Raji (cell line): Measurements from ENCODE around the gene PADI6.

ENCODE experiments used
- POLR2A ChIP-seq: IDR thresholded peaks from 2 replicates; pipeline ENCODE4 v1.6.1; 2011; ENCODE audit warnings: low read depth, low read length, control low read depth; ENCODE audit not compliant: insufficient read depth

The PADI6 gene

GRCh38 chr1:17350928-17351446, 21.0 kb upstream of the PADI6 start:
- TF ChIP-seq POLR2A = no peak

DNA sequence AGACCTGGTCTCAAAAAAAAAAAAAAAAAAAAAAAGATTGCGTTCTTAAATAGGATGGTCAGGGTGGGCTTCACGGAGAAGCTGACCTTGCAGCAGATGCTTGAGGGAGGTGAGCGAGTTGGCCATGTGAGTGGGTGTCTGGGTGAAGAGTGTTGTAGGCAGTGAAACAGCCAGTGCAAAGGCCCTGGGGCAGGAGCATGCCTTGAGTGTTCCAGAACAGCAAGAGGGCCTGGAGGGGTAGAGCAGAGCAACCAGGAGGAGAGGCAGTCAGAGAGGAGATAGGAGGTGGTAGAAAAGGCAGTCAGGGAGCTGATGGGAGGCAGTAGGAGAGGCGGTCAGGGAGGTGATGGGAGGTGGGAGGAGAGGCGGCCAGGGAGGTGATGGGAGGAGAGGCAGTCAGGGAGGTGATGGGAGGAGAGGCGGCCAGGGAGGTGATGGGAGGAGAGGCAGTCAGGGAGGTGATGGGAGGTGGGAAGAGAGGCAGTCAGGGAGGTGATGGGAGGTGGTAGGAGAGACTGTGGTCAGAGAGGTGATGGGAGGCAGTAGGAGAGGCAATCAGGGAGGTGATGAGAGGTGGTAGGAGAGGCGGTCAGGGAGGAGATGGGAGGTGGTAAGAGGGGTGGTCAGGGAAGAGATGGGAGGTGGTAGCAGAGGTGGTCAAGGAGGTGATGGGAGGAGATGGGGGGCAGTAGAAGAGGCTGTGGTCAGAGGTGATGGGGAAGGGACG, 20.2 kb upstream of the PADI6 start:
- no peak for TF ChIP-seq POLR2A

DNA sequence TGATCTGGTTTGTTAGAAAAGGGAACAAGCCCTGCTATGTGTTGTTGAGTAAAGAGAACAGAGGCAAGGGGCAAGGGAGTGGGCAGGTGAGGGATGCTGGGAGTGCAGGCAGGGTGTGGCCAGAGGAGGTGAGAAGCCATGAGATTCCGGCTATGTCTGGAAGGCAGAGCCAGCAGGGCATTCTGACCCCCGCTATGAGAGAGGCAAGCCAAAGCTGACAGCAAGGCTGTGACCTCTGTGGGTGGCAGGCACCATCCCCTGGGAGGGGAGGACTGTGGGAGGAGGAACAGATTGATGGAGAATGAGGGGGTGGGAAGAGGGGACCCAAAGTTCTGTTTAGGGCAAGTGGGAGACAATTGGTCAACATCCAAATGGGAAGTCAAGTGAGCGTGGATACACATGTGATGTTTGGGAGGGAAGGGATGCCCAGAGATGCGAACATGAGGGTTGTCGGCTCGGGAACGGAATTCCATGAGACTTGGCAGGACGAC, 19.5 kb upstream of the PADI6 start:
- TF ChIP-seq POLR2A = no peak

DNA sequence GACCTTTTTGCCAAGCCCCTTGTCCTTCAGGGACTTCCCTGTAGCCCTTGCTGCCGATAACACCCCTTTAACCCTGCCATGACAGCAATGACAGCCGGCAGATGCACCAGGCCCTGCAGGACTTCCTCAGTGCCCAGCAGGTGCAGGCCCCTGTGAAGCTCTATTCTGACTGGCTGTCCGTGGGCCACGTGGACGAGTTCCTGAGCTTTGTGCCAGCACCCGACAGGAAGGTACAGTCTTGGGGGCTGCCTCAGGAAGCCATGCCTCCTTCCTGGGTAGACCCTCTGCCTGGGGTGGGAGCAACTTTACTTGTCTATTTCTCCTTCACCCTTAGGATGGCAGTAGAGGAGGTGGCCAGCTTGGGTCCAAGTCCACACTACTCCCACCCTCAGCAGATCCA, 16.1 kb upstream of the PADI6 start:
- TF ChIP-seq POLR2A = no peak

DNA sequence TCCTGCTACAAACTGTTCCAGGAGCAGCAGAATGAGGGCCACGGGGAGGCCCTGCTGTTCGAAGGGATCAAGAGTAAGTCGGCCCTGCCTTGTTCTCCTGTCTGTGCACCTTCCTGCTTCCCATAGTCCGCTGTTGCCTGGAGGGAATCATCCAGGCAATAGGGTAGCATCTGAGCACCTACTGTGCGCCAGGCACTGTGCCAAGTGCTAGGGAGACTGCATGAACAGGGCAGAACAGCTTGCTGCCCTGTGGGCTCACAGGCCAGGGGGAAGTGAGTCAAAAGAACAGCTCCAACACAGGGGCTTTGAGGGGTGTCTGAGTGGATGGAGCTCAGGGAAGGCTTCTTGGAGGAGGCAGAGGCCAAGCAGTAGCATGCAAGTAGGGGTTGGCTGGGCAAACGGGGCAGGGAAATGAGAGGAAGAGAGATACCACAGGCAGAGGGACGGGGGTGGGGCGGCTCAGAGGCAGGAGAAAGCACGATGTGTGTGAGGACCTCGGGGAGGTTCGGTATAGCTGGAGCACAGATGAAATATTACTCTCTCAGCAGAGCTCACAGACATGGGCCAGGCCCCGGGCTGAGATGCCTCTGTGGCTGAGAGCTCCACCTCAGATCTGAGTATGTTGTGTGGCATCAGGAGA, 15.5 kb upstream of the PADI6 start:
- no peak for TF ChIP-seq POLR2A

DNA sequence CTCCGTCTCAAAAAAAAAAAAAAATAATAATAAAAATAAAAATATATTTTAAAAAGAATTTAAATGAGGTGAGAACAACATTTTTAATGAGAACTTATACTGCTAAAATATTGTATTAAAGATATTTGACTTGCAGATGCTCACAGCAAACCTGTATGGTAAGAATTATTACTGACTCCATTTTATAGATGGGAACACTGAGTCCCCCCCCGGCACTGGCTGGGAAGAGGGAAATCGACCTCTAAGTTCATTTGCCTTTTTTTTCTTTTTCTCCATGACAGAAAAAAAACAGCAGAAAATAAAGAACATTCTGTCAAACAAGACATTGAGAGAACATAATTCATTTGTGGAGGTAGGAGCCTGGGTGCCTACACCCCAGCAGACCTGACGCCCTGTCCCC, 13.4 kb upstream of the PADI6 start:
- no peak for TF ChIP-seq POLR2A

GRCh38 chr1:17359031-17359430, 13.0 kb upstream of the PADI6 start:
- no peak for TF ChIP-seq POLR2A

DNA sequence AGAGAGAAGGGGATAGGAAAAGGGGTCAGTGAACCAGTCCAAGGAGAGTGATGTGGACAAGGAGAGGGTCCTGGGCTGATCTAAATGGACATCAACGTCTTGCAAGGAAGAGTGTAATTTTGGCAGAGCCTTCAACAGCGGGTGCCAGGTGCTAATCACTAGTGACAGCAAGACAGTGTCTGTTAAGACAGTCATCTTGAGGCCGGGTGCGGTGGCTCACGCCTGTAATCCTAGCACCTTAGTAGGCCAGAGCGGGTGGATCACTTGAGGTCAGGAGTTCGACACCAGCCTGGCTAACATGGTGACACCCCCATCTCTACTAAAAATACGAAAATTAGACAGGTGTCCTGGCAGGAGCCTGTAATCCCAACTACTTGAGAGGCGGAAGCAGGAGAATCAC, 12.2 kb upstream of the PADI6 start:
- TF ChIP-seq POLR2A = no peak

DNA sequence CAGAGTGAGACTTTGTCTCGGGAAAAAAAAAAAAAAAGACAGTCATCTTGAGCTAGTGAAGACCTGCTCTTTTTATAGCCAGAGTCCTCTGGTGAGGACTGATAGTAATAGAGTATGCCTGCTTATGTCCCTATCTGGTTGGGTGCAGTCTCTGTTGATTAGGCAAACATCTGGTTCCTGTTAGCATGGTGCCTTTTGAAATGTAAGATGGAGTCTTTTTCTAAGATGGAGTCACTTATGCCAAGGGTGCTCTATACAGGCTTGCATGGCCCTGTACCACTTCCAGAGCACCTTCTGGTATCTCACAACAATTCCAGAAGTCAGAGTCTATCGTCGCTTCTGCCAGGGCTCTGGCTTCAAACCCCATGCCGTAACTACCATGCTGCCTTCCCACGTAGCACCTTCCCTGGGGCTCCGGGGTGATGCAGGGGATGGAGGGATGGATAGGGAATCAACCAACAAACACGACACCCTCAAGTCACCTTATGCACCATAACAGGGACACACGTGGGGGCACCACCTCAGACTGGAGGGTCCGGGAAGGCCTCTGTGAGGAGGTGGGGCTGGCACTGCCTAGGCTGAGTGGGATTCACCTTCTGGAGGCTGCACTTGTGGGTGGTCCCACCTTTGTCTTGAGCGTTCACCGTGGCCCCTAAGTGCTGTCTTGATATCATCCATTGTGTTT, 11.6 kb upstream of the PADI6 start:
- no peak for TF ChIP-seq POLR2A

- no peak for TF ChIP-seq POLR2A
These were observed 10.3 kb upstream of the PADI6 start for GRCh38 chr1:17361687-17362086.

DNA sequence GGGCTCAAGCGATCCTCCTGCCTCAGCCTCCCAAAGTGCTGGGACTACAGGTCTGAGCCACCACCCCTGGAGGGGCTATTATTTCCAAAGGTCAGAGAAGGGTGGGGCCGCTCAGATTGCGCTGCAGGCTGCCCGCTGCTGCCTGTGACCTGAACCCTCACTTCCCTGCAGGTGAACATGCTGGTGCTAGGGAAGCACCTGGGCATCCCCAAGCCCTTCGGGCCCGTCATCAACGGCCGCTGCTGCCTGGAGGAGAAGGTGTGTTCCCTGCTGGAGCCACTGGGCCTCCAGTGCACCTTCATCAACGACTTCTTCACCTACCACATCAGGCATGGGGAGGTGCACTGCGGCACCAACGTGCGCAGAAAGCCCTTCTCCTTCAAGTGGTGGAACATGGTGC, 8.6 kb upstream of the PADI6 start:
- no peak for TF ChIP-seq POLR2A

DNA sequence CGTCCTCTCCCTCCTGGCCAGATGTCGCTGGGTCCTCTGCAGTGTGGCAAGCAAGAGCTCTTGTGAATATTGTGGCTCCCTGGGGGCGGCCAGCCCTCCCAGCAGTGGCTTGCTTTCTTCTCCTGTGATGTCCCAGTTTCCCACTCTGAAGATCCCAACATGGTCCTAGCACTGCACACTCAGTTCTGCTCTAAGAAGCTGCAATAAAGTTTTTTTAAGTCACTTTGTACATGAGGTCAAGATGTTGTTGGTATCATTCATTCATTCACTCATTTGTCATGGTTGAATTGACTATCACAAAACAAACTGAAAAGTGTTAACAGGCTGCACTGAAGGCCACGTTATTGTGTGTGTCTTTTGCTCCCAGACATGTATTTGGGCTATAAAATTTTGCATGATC, 8.2 kb upstream of the PADI6 start:
- no peak for TF ChIP-seq POLR2A

- no peak for TF ChIP-seq POLR2A
These were observed 6.7 kb upstream of the PADI6 start for GRCh38 chr1:17365293-17365692.

DNA sequence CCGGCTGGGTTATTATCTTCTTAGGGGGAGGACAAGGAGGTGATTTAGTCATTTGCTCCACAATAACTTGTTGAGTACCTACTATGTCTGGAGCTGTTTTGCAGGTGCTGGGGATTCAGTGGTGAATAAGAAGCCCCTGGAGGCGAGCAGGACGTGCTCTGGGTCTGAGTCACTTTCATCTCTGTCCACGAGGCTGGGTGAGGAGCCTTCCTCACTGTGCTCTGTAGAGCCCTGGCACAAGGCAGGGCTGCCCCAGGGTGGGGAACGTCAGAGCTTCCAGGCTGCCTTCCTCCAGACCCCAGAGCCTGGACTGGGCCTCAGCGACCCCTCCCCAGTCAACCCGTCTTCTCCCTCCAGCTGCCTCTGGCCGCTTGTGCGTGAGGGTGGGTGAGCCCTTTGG, 2.5 kb upstream of the PADI6 start:
- TF ChIP-seq POLR2A = no peak

DNA sequence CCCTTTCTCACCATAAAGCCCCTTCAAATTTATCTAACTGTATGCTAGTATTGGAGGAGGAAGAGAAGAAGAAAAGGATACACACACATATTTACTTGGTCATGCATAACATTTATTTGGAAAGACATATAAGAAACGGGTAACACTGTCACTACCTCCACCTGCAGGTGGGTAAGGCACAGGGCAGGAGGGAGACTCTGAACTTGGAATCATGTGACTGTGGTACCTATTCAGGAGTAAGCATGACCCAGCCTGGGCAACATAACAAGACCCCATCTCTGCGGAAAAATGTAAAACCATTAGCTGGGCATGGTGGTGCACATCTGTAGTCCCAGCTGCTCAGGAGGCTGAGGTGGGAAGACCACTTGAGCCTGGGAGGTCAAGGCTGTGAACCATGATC, 1.4 kb upstream of the PADI6 start:
- no peak for TF ChIP-seq POLR2A

- no peak for TF ChIP-seq POLR2A
These were observed 959 bp downstream of the PADI6 start for GRCh38 chr1:17372955-17373354.
